ENCODE measurements around the gene KRT16.

DNA sequence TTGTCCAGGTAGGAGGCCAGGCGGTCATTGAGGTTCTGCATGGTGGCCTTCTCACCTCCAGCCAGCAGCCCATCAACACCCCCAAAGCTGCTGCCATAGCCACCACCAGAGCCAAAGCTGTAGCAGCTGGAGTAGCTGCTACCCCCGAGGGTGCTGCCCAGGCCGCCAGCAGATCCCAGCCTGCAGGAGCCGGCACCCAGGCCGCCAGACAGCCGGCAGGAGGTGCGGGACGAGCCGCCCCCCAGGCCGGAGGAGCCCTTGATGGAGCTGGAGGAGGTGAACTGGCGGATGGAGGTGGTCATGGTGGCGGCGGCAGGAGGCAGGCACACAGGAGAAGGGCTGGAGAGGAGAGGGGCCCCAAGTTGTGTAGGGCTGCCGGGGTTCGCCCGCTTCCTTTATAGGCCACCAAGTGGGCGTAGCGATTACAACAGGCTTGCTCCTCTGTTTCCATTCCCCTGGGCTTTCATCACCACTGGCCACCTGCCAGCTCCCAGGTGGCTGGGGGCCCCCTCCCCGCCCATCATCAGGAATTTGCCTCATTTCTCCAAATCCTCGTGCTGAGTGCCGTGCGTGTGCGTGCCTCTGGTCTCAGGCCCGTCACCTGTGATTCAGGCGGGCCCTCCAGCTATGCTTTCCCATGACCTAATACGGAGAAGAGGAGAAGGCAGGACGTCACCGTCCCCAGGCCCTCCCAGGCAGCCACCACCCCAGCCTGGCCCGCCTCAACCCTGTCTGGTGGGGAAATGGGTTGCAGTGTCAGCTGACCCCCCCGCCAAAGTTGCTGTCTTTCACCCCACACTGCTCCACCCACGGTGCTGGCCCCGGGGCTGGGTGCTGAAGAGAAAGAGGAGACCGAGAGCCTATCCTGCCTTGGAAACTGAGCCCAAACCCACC, 11.9 kb upstream of the KRT16 start, which contains the start of gene KRT17:
- no peak for TF ChIP-seq EZH2 (optimal IDR thresholded peaks at IDR 0.05; ENCODE audit: low read depth, low read length)
- TF ChIP-seq, protein P1, sequence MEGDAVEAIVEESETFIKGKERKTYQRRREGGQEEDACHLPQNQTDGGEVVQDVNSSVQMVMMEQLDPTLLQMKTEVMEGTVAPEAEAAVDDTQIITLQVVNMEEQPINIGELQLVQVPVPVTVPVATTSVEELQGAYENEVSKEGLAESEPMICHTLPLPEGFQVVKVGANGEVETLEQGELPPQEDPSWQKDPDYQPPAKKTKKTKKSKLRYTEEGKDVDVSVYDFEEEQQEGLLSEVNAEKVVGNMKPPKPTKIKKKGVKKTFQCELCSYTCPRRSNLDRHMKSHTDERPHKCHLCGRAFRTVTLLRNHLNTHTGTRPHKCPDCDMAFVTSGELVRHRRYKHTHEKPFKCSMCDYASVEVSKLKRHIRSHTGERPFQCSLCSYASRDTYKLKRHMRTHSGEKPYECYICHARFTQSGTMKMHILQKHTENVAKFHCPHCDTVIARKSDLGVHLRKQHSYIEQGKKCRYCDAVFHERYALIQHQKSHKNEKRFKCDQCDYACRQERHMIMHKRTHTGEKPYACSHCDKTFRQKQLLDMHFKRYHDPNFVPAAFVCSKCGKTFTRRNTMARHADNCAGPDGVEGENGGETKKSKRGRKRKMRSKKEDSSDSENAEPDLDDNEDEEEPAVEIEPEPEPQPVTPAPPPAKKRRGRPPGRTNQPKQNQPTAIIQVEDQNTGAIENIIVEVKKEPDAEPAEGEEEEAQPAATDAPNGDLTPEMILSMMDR (IDR thresholded peaks at IDR 0.05; ENCODE audit: low read length): no peak

Data from MM.1S (cell line).